ENCODE measurements around the gene GAL3ST3.

DNA sequence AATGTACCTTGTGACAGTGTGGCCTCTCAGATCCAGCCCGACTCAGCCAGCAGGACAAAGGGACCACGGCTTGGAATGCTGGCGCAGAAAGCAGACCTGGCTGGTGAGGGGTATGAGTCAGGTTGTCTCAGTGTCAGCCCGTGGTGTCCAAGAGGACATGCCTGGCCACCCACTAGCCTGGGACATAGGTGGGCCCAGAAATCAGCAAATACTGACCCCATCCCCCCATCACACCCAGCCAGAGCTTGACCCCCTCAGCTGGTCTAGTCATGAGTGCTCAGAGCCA is 42.1 kb downstream of the GAL3ST3 start:
- TF ChIP-seq, protein P1, sequence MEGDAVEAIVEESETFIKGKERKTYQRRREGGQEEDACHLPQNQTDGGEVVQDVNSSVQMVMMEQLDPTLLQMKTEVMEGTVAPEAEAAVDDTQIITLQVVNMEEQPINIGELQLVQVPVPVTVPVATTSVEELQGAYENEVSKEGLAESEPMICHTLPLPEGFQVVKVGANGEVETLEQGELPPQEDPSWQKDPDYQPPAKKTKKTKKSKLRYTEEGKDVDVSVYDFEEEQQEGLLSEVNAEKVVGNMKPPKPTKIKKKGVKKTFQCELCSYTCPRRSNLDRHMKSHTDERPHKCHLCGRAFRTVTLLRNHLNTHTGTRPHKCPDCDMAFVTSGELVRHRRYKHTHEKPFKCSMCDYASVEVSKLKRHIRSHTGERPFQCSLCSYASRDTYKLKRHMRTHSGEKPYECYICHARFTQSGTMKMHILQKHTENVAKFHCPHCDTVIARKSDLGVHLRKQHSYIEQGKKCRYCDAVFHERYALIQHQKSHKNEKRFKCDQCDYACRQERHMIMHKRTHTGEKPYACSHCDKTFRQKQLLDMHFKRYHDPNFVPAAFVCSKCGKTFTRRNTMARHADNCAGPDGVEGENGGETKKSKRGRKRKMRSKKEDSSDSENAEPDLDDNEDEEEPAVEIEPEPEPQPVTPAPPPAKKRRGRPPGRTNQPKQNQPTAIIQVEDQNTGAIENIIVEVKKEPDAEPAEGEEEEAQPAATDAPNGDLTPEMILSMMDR (IDR thresholded peaks at IDR 0.05; ENCODE audit: low read depth, low read length, poor library complexity, severe bottlenecking): no peak
- TF ChIP-seq EZH2phosphoT487 (IDR thresholded peaks at IDR 0.05; ENCODE audit: borderline replicate concordance, low read length): no peak
